Adrenal gland (tissue), 12 donors: Measurements from ENCODE around the gene HIP1R. TPM values are rescaled to one million over a fixed set of nuclear protein-coding genes. Genes with fewer than 3 reads are reported as not detected.
"Not testable (repeated sequence)": the region's sequence is repeated elsewhere in the genome, so short reads cannot be mapped to it uniquely, and the experiment has no call there.

ENCODE experiments used
- DNase-seq, 7 donors: peaks; one replicate each; pipeline ENCODE4 v3.0.0-alpha.2; 2019 to 2020
- H3K27ac ChIP-seq, 5 donors: fragments of 200-600 bp; sonication (generic) in 4 of 5; 1 replicate in 3 of 5; 2 replicates in 2 of 5; pipeline versions ENCODE4 v1.5.1 to v1.8.0; 2016 to 2020; ENCODE audit warnings: mild to moderate bottlenecking in 1 of 5
- H3K27me3 ChIP-seq: fragments of 200-600 bp; 2 replicates; pipeline ENCODE4 v1.8.0; 2021
- H3K36me3 ChIP-seq, 2 donors: fragments of 200-600 bp; replicated peaks in 1 of 2; 1 replicate in 1 of 2; 2 replicates in 1 of 2; pipeline versions ENCODE4 v1.5.1 to v1.8.0; 2018 to 2022
- H3K4me1 ChIP-seq, 2 donors: fragments of 200-600 bp; replicated peaks in 1 of 2; 1 replicate in 1 of 2; 2 replicates in 1 of 2; pipeline versions ENCODE4 v1.5.1 to v1.8.0; 2018 to 2021
- H3K4me3 ChIP-seq, 4 donors: fragments of 200-600 bp; sonication (generic) in 3 of 4; one replicate each; pipeline ENCODE4 v1.5.1; 2016 to 2018
- H3K9me3 ChIP-seq, 3 donors: fragments of 200-600 bp; sonication (generic) in 1 of 3; replicated peaks in 1 of 3; 1 replicate in 2 of 3; 2 replicates in 1 of 3; pipeline versions ENCODE4 v1.5.1 to v1.8.0; 2016 to 2021
- CTCF ChIP-seq, 6 experiments: fragments of 450-650 bp in 4 of 6; fragments of 200-600 bp in 2 of 6; sonication (generic) in 1 of 6; IDR thresholded peaks; 1 replicate in 5 of 6; 2 replicates in 1 of 6; pipeline versions ENCODE4 v1.5.1 to v1.8.0; 2016 to 2021; ENCODE audit warnings: antibody characterized with exemption in 6 of 6, mild to moderate bottlenecking in 2 of 6, moderate library complexity in 1 of 6
- POLR2A ChIP-seq, 2 donors: fragments of 450-650 bp; IDR thresholded peaks; one replicate each; pipeline ENCODE4 v1.6.1; 2017; ENCODE audit warnings: antibody characterized with exemption in 2 of 2, mild to moderate bottlenecking in 2 of 2, moderate library complexity in 1 of 2
- WGBS, 4 donors: extraction: QIAGEN DNeasy Blood & Tissue Kit in 2 of 4; methylation state at CpG; one replicate each; pipeline versions ENCODE4 v1.1.5 to v1.1.7; 2013 to 2017; 5-methylcytosine and 5-hydroxymethylcytosine counted together
- intact Hi-C, 2 donors: fragments of 100-400 bp; cut with DNase I; formaldehyde crosslinking; loops; one replicate each; pipeline versions ENCODE4 v1.14.1 to v1.15.0; 2022 to 2023
- polyA plus RNA-seq, 3 donors: library from polyadenylated mRNA; stranded (reverse); fragments of 200-250 nt in 2 of 3; fragments of 350-450 nt in 1 of 3; fragmentation: Illumina TruSeq in 1 of 3; extraction: RNeasy Lipid Tissue Mini Kit (QIAGEN cat#74804) in 1 of 3; gene quantifications; one replicate each; pipeline ENCODE4 v1.2.3, GENCODE V29; 2013 to 2014
- total RNA-seq, 9 donors: library from RNA; depleted of rRNA in 4 of 9; stranded (reverse); fragments of >200 nt in 4 of 9; fragments of 120-200 nt in 1 of 9; fragmentation: NEBNext Ultra II Directional in 1 of 9; extraction: Animal tissue kit (Norgen Biotek cat#: 25700) in 1 of 9; gene quantifications; one replicate each; pipeline versions ENCODE4 v1.1.0 to v1.2.4, GENCODE V29; 2013 to 2023
- donor health status: healthy with polysubstance abuse.
- donor health status: Bipolar disorder and iron deficiency.
- donor health status: DM: yes; HTN: yes; CAD: no.
- donor health status: DM: no; HTN: no; CAD: no.
- donor health status: DM: no; HTN: no; CAD: no.
- donor health status: DM: yes; HTN: yes; CAD: no.

HIP1R gene
- total and polyA plus RNA-seq, 12 donors = 21.6 to 107 (median 41.3) TPM

GRCh38 chr12:122799641-122800243, 35.5 kb upstream of the HIP1R start:
- no peaks in the 10 kb centered on the region for H3K27me3 ChIP-seq
- no peak for TF ChIP-seq CTCF (IDR thresholded peaks at IDR 0.05)
- no peak for TF ChIP-seq POLR2A (IDR thresholded peaks at IDR 0.05)
- WGBS, 4 donors = 85 to 92% (median 87%) methylated on average over 10 to 13 of the region's 13 CpGs
- H3K4me1 ChIP-seq = peaks cover 7 to 14% of the 10 kb centered on the region in 2 donors
- no peak overlapping the region for H3K27ac ChIP-seq
- no peaks in the 10 kb centered on the region for H3K9me3 ChIP-seq
- H3K4me3 ChIP-seq = no peak overlapping the region
- intact Hi-C loops = loop anchor here (10.0 kb wide), 2 partner anchors 55 to 145 kb away; no protein-coding TSS in a partner anchor
- DNase-seq = no peak
- H3K36me3 ChIP-seq = no peaks in the 10 kb centered on the region

GRCh38 chr12:122803937-122804336, 31.3 kb upstream of the HIP1R start:
- 52 to 61% (median 59%) methylated on average over 7 of the region's 7 CpGs for WGBS, 4 donors
- peaks cover 7 to 14% of the 10 kb centered on the region in 2 donors for H3K4me1 ChIP-seq
- no peak for DNase-seq
- intact Hi-C loops = no loop called here
- no peaks in the 10 kb centered on the region for H3K27me3 ChIP-seq
- no peak for TF ChIP-seq CTCF (IDR thresholded peaks at IDR 0.05)
- no peak for TF ChIP-seq POLR2A (IDR thresholded peaks at IDR 0.05)
- no peaks in the 10 kb centered on the region for H3K9me3 ChIP-seq
- no peaks in the 10 kb centered on the region for H3K36me3 ChIP-seq
- H3K27ac ChIP-seq = no peak overlapping the region
- H3K4me3 ChIP-seq = no peak overlapping the region

- WGBS, 4 donors = 77 to 85% (median 82%) methylated on average over 9 of the region's 9 CpGs
- H3K9me3 ChIP-seq, H3K27ac ChIP-seq, intact Hi-C loops, H3K36me3 ChIP-seq, H3K27me3 ChIP-seq, H3K4me3 ChIP-seq, DNase-seq: not testable (repeated sequence)
- peaks cover 7 to 14% of the 10 kb centered on the region in 2 donors for H3K4me1 ChIP-seq
These were observed 30.3 kb upstream of the HIP1R start for GRCh38 chr12:122804957-122805356.

GRCh38 chr12:122807651-122808050, 27.6 kb upstream of the HIP1R start:
- no peak for DNase-seq
- intact Hi-C loops = no loop called here
- WGBS, 4 donors = 86 to 100% (median 95%) methylated on average over 1 of the region's 1 CpG
- H3K27me3 ChIP-seq = no peaks in the 10 kb centered on the region
- no peaks in the 10 kb centered on the region for H3K9me3 ChIP-seq
- no peaks in the 10 kb centered on the region for H3K36me3 ChIP-seq
- no peak for TF ChIP-seq CTCF (IDR thresholded peaks at IDR 0.05)
- TF ChIP-seq POLR2A (IDR thresholded peaks at IDR 0.05) = no peak
- no peak overlapping the region for H3K27ac ChIP-seq
- no peak overlapping the region for H3K4me3 ChIP-seq
- H3K4me1 ChIP-seq = peaks cover 7 to 14% of the 10 kb centered on the region in 2 donors

GRCh38 chr12:122811777-122812176, 23.5 kb upstream of the HIP1R start:
- 61 to 66% (median 63%) methylated on average over 3 of the region's 3 CpGs for WGBS, 4 donors
- no peaks in the 10 kb centered on the region for H3K36me3 ChIP-seq
- intact Hi-C loops = no loop called here
- DNase-seq = no peak
- H3K4me3 ChIP-seq = no peak overlapping the region
- no peak for TF ChIP-seq CTCF (IDR thresholded peaks at IDR 0.05)
- TF ChIP-seq POLR2A (IDR thresholded peaks at IDR 0.05) = no peak
- H3K27me3 ChIP-seq = no peaks in the 10 kb centered on the region
- no peaks in the 10 kb centered on the region for H3K4me1 ChIP-seq
- H3K9me3 ChIP-seq = no peaks in the 10 kb centered on the region
- H3K27ac ChIP-seq = no peak overlapping the region
